ENCODE results near the gene TMEM61.

DNA sequence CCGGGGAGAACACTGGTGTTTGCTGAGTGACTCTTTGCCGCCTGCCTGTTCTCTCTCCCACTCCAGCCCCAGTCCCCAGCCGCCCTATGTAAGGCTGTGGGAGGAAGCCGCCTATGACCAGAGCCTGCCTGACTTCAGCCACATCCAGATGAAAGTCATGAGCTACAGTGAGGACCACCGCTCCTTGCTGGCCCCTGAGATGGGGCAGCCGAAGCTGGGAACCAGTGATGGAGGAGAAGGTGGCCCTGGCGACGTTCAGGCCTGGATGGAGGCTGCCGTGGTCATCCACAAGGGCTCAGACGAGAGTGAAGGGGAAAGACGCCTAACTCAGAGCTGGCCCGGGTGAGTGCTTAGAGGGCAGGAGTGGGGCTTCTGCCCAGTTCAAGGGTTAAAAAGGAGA is 26.5 kb downstream of the TMEM61 start:
- TF ChIP-seq YY1 (IDR thresholded peaks at IDR 0.05; ENCODE audit: low read depth, low read length) (no peak), USF2 (IDR thresholded peaks at IDR 0.05; ENCODE audit: low read length) (no peak), EZH2 (IDR thresholded peaks at IDR 0.05; ENCODE audit: low read depth, low read length, severe bottlenecking) (no peak), SP1 (IDR thresholded peaks at IDR 0.05; ENCODE audit: low read depth, low read length) (no peak), EP300 (IDR thresholded peaks at IDR 0.05; ENCODE audit: borderline replicate concordance in 1 of 2, low read depth in 2 of 2, low read length in 2 of 2) (no peak), POLR2AphosphoS5 (IDR thresholded peaks at IDR 0.05; ENCODE audit: low read depth, low read length) (no peak)
- TF ChIP-seq, protein P1, sequence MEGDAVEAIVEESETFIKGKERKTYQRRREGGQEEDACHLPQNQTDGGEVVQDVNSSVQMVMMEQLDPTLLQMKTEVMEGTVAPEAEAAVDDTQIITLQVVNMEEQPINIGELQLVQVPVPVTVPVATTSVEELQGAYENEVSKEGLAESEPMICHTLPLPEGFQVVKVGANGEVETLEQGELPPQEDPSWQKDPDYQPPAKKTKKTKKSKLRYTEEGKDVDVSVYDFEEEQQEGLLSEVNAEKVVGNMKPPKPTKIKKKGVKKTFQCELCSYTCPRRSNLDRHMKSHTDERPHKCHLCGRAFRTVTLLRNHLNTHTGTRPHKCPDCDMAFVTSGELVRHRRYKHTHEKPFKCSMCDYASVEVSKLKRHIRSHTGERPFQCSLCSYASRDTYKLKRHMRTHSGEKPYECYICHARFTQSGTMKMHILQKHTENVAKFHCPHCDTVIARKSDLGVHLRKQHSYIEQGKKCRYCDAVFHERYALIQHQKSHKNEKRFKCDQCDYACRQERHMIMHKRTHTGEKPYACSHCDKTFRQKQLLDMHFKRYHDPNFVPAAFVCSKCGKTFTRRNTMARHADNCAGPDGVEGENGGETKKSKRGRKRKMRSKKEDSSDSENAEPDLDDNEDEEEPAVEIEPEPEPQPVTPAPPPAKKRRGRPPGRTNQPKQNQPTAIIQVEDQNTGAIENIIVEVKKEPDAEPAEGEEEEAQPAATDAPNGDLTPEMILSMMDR (IDR thresholded peaks at IDR 0.05; ENCODE audit: control extremely low read depth in 1 of 3, insufficient read depth in 1 of 3, low read depth in 1 of 3, low read length in 3 of 3), result no peak

All from H1 (cell line).